ENCODE data around the gene RNFT2. TPM values are rescaled to one million over a fixed set of nuclear protein-coding genes. Genes with fewer than 3 reads are reported as not detected.

Gene RNFT2
- total RNA-seq, 1 experiment from 2014 or later: 34.9 TPM

DNA sequence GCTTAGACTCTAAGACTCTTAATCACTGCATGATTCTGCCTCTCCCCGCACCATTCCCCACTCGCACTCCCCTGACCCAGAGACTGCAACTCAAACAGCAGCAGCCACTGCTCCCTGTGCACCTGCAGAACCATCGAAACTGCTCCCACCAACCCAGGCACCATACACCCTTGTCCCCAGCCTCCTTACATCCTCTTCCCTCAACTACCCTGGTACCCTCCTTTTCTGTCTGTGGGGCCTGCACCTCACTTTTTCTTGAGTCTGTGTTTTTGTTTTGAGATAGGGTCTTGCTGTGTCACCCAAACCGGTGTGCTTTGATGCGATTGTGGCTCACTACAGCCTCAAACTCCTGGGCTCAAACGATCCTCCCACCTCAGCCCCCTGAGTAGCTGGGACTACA lies 69.4 kb downstream of the RNFT2 start (continued):
- TF ChIP-seq, protein P1, sequence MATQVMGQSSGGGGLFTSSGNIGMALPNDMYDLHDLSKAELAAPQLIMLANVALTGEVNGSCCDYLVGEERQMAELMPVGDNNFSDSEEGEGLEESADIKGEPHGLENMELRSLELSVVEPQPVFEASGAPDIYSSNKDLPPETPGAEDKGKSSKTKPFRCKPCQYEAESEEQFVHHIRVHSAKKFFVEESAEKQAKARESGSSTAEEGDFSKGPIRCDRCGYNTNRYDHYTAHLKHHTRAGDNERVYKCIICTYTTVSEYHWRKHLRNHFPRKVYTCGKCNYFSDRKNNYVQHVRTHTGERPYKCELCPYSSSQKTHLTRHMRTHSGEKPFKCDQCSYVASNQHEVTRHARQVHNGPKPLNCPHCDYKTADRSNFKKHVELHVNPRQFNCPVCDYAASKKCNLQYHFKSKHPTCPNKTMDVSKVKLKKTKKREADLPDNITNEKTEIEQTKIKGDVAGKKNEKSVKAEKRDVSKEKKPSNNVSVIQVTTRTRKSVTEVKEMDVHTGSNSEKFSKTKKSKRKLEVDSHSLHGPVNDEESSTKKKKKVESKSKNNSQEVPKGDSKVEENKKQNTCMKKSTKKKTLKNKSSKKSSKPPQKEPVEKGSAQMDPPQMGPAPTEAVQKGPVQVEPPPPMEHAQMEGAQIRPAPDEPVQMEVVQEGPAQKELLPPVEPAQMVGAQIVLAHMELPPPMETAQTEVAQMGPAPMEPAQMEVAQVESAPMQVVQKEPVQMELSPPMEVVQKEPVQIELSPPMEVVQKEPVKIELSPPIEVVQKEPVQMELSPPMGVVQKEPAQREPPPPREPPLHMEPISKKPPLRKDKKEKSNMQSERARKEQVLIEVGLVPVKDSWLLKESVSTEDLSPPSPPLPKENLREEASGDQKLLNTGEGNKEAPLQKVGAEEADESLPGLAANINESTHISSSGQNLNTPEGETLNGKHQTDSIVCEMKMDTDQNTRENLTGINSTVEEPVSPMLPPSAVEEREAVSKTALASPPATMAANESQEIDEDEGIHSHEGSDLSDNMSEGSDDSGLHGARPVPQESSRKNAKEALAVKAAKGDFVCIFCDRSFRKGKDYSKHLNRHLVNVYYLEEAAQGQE (IDR thresholded peaks at IDR 0.05; ENCODE audit: low read depth): no peak

DNA sequence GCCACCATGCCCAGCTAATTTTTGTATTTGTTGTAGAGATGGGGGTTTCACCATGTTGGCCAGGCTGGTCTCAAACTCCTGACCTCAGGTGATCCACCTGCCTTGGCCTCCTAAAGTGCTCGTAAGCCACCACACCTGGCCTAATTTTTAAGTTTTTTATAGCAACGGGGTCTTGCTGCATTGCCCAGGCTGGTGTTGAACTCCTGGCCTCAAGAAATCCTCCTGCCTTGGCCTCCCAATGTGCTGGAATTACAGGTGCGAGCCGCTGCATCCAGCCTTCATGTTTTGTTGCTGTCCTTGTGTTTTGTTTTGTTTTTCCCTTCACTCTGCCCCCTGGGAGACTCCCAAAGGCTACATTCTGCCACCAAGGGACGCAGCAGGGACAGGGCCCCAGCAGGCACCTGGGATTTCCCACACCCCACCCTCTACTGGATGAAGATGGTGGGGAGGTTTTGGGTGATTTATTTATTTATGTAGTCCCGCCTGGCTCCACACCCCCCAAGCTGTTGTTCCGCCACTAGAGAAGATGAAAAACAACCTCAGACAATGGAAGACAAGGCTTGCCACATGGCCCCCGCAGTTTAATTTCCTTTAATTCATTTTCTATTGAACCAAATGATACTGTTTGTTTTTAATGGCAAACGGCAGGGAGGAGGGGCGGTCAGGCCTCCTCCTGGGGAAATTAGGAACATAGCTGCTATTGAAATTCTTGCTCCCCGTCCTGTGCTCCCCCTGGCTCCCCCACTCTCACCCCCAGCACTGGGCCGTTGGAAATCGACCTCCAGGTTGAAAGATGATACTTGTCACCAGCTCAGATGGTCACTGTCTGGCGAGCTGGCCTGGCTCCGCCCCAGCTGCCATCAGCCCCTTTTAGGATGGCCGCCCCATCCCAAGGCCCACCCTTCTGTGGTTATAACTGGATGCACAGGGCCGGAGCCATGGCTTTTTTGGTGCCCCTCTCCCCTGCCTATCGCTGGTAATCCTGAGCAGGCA lies 70.3 kb downstream of the RNFT2 start:
- Histone ChIP-seq H4K20me1 (ENCODE audit: insufficient read depth) (no peaks in the 10 kb centered on the region), H3K4me3 (replicated peaks in 1 of 2; ENCODE audit: low read depth in 1 of 2, low read length in 2 of 2) (no peak overlapping the region), H3K4me2 (ENCODE audit: low read length) (no peak overlapping the region), H3K9ac (ENCODE audit: low read length) (no peak overlapping the region), H3K79me2 (ENCODE audit: insufficient read depth, low read length) (no peaks in the 10 kb centered on the region), H3K9me3 (ENCODE audit: control insufficient read depth in 1 of 2, insufficient read depth in 1 of 2, low read depth in 1 of 2, low read length in 2 of 2) (no peaks in the 10 kb centered on the region), H3K9me2 (ENCODE audit: insufficient read depth) (no peaks in the 10 kb centered on the region), H3K27ac (ENCODE audit: low read depth, low read length) (no peak overlapping the region), H3K4me1 (ENCODE audit: control insufficient read depth in 1 of 2, insufficient read depth in 2 of 2, low read length in 2 of 2) (peaks cover 14 to 17% of the 10 kb centered on the region in 2 experiments), H2AFZ (ENCODE audit: low read depth, low read length, poor library complexity, severe bottlenecking) (no peak overlapping the region), H3K27me3 (ENCODE audit: insufficient read depth, low read length) (no peaks in the 10 kb centered on the region), H3K36me3 (ENCODE audit: control insufficient read depth in 1 of 2, insufficient read depth in 2 of 2, low read length in 2 of 2) (no peaks in the 10 kb centered on the region)
- DNase-seq (ENCODE audit: low read depth, low spot score) (no peak), ATAC-seq (no peak)
- ChIA-PET RAD21 (ENCODE audit: low non-redundant PET in 1 of 2, low total read pairs in 2 of 2, uncharacterized antibody in 2 of 2, unreplicated experiment in 2 of 2) (no interaction called here), POLR2A (no interaction called here), CTCF (no interaction called here)
- intact Hi-C loops (cut with micrococcal nuclease): no loop called here
- TF ChIP-seq TCF7L2 (IDR thresholded peaks at IDR 0.05; ENCODE audit: borderline replicate concordance, extremely low read depth, insufficient read depth, insufficient read length) (no peak), POLR2A (IDR thresholded peaks at IDR 0.05; ENCODE audit: borderline replicate concordance, extremely low read depth, insufficient read depth, insufficient read length) (no peak), ZFX (IDR thresholded peaks at IDR 0.05) (no peak), SP1 (IDR thresholded peaks at IDR 0.05; ENCODE audit: low read depth) (no peak), ZNF274 (IDR thresholded peaks at IDR 0.05; ENCODE audit: low read depth, low read length) (no peak), YY1 (IDR thresholded peaks at IDR 0.05; ENCODE audit: extremely low read depth, insufficient replicate concordance, low read depth, low read length) (no peak), ELF1 (IDR thresholded peaks at IDR 0.05; ENCODE audit: borderline replicate concordance, low read depth) (no peak), FOSL1 (IDR thresholded peaks at IDR 0.05; ENCODE audit: low read depth) (no peak), ZBTB33 (IDR thresholded peaks at IDR 0.05; ENCODE audit: extremely low read depth, insufficient replicate concordance, low read length) (no peak), EGR1 (IDR thresholded peaks at IDR 0.05; ENCODE audit: low read depth) (no peak), ATF3 (IDR thresholded peaks at IDR 0.05) (no peak)
- TF ChIP-seq, protein P1 (IDR thresholded peaks at IDR 0.05; ENCODE audit: low read depth): no peak
- TF ChIP-seq, protein P2, sequence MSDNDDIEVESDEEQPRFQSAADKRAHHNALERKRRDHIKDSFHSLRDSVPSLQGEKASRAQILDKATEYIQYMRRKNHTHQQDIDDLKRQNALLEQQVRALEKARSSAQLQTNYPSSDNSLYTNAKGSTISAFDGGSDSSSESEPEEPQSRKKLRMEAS (IDR thresholded peaks at IDR 0.05): no peak
- no TSS peak for BruUV-seq (replicated peaks)

Measured in HCT116 (cell line).